NB4 (cell line): ENCODE results near the gene SCMH1.

Experiments used
- DNase-seq: peaks from one replicate; pipeline ENCODE4 v3.0.0; 2010; ENCODE audit warnings: low read depth
- H3K4me3 ChIP-seq: one replicate; pipeline ENCODE4 v1.5.1; 2011; ENCODE audit warnings: mild to moderate bottlenecking, low read depth, low read length, moderate library complexity
- MYC ChIP-seq: IDR thresholded peaks from 2 replicates; pipeline ENCODE4 v1.6.1; 2011; ENCODE audit warnings: low read depth, low read length
- POLR2A ChIP-seq: IDR thresholded peaks from 2 replicates; pipeline ENCODE4 v1.6.1; 2011; ENCODE audit warnings: mild to moderate bottlenecking; ENCODE audit not compliant: insufficient read length; ENCODE audit errors: extremely low read depth
- TF ChIP-seq, protein P1 (sequence below): IDR thresholded peaks from 2 replicates; pipeline ENCODE4 v1.6.1; 2011; ENCODE audit warnings: low read depth, low read length
- TF ChIP-seq, protein P2 (sequence below): IDR thresholded peaks from one replicate; pipeline ENCODE4 v1.5.1; 2012; ENCODE audit warnings: low read depth, low read length

The SCMH1 gene

DNA sequence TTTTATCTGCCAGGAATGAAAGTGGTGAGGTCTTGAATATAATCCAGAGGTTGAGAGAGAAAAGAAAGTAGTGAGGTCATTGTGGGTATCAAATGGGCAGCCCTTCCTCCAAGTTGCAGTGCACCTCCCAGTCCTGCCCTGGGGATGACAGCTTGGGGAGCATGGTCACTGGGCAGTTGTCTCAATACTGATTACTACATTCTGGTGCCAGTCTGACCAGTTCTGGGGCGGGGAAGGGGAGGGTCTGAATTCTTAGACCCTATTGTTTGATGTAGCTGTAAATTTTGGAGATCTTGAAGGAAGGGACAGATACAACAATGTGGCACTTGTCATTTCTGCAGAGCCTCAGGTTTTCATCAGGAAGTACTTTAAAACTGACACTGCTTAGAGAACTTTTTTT is 231.8 kb downstream of the SCMH1 start:
- DNase-seq = no peak
- TF ChIP-seq, protein P1, sequence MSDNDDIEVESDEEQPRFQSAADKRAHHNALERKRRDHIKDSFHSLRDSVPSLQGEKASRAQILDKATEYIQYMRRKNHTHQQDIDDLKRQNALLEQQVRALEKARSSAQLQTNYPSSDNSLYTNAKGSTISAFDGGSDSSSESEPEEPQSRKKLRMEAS = no peak
- no peak overlapping the region for H3K4me3 ChIP-seq

GRCh38 chr1:41009466-41009865 is 232.6 kb downstream of the SCMH1 start:
- H3K4me3 ChIP-seq = no peak overlapping the region
- no peak for DNase-seq
- TF ChIP-seq, protein P1 = no peak
- TF ChIP-seq POLR2A = no peak

GRCh38 chr1:41006942-41007865 is 234.9 kb downstream of the SCMH1 start:
- TF ChIP-seq POLR2A = no peak
- TF ChIP-seq, protein P2, sequence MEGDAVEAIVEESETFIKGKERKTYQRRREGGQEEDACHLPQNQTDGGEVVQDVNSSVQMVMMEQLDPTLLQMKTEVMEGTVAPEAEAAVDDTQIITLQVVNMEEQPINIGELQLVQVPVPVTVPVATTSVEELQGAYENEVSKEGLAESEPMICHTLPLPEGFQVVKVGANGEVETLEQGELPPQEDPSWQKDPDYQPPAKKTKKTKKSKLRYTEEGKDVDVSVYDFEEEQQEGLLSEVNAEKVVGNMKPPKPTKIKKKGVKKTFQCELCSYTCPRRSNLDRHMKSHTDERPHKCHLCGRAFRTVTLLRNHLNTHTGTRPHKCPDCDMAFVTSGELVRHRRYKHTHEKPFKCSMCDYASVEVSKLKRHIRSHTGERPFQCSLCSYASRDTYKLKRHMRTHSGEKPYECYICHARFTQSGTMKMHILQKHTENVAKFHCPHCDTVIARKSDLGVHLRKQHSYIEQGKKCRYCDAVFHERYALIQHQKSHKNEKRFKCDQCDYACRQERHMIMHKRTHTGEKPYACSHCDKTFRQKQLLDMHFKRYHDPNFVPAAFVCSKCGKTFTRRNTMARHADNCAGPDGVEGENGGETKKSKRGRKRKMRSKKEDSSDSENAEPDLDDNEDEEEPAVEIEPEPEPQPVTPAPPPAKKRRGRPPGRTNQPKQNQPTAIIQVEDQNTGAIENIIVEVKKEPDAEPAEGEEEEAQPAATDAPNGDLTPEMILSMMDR = no peak
- no peak for TF ChIP-seq MYC
- TF ChIP-seq, protein P1 = no peak
- no peak overlapping the region for H3K4me3 ChIP-seq
- DNase-seq = no peak

DNA sequence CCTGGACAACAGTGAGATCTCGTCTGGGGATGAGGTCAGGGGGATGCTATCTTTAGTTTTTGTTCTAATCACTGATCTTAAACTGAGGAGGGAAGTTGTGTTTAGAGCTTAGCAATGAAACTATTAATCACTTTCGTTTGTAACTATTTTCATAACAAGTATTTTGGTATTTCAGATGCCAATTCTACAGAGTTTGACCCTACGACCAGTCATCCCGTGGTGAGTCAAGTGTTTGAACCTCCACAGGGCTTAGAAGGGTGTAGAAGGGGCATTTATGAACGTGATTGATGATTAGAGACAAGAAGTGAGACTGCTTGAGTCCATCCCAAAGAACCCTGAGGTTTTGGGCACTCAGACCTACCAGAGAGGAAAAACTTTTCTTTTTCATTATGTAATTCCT is 236.2 kb downstream of the SCMH1 start:
- no peak overlapping the region for H3K4me3 ChIP-seq
- TF ChIP-seq, protein P1 = no peak
- TF ChIP-seq POLR2A (no peak), MYC (no peak)
- TF ChIP-seq, protein P2 = no peak
- DNase-seq = no peak

DNA sequence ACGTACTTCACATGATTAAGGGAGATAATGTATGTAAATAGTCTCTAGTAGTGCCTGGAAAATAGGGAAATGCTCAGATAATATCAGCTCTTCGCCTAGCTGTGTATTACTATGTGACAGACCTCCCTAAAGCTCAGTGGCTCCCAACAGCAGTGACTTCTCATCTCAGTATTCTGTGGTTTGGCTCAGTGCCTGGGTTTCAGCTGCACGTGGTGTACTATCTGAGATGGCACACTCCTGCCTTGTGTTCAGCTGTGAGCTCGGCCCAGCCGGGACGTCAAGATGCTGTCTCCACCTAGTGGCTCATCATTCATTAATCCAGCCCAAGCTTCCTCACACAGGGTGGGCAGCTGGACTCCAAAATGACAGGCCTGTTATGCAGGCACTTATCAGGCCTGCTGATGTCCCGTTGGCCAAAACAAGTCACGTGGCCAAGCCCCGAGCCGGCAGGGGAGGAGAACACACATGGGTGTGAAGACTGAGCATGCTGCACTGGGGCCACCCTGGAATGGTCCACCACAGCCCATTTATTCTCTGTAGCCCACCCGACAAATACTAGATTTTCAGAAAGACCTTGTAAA is 238.4 kb downstream of the SCMH1 start:
- peak; percentile 87 for DNase-seq
- TF ChIP-seq, protein P1 = peak; percentile 97
- TF ChIP-seq POLR2A = no peak
- peak; percentile 95 for TF ChIP-seq MYC
- TF ChIP-seq, protein P2 = peak; percentile 3
- H3K4me3 ChIP-seq = no peak overlapping the region

GRCh38 chr1:41003127-41003639 is 238.9 kb downstream of the SCMH1 start:
- TF ChIP-seq MYC (no peak), POLR2A (no peak)
- TF ChIP-seq, protein P2 = no peak
- TF ChIP-seq, protein P1 = no peak
- DNase-seq = no peak
- no peak overlapping the region for H3K4me3 ChIP-seq
